K562 (cell line): Measurements from ENCODE around the gene DCST1.
"Not testable (repeated sequence)": the region's sequence is repeated elsewhere in the genome, so short reads cannot be mapped to it uniquely, and the experiment has no call there.

Source experiments
- KAT7 ChIP-seq: sonication (generic); formaldehyde crosslinking; IDR thresholded peaks from 2 replicates; pipeline ENCODE4 v1.8.0; 2022; ENCODE audit warnings: missing genetic modification reagents, mild to moderate bottlenecking, borderline replicate concordance
- TF ChIP-seq, protein P1 (sequence below), 3 experiments: IDR thresholded peaks in 2 of 3; conservative IDR thresholded peaks in 1 of 3; 2 replicates each; pipeline ENCODE4 v1.5.1; 2011 to 2012; ENCODE audit warnings: low read length in 3 of 3, mild to moderate bottlenecking in 3 of 3, control low read depth in 2 of 3, improper control_type of control experiment in 1 of 3, inconsistent platforms in 1 of 3, low read depth in 1 of 3, mixed read lengths in 1 of 3, moderate library complexity in 1 of 3; ENCODE audit not compliant: insufficient read depth in 2 of 3

DNA sequence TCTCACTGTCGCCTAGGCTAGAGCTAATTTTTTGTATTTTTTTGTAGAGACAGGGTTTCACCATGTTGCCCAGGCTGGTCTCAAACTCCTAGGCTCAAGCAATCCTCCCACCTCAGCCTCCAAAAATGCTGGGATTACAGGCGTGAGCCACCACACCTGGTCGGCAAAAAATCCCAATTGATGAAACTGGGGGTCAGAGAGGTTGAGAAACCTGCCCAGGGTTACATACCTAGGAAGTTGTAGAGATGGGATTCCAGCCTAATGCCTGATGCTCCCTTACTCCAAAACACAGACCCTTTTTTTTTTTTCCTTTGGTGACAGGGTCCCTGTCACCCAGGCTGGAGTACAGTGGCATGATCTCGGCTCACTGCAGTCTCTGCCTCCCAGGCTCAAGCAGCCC is 46.9 kb upstream of the DCST1 start:
- TF ChIP-seq, protein P1, sequence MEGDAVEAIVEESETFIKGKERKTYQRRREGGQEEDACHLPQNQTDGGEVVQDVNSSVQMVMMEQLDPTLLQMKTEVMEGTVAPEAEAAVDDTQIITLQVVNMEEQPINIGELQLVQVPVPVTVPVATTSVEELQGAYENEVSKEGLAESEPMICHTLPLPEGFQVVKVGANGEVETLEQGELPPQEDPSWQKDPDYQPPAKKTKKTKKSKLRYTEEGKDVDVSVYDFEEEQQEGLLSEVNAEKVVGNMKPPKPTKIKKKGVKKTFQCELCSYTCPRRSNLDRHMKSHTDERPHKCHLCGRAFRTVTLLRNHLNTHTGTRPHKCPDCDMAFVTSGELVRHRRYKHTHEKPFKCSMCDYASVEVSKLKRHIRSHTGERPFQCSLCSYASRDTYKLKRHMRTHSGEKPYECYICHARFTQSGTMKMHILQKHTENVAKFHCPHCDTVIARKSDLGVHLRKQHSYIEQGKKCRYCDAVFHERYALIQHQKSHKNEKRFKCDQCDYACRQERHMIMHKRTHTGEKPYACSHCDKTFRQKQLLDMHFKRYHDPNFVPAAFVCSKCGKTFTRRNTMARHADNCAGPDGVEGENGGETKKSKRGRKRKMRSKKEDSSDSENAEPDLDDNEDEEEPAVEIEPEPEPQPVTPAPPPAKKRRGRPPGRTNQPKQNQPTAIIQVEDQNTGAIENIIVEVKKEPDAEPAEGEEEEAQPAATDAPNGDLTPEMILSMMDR (IDR thresholded peaks at IDR 0.05 in 2 of 3, conservative IDR thresholded peaks at IDR 0.05 in 1 of 3; ENCODE audit: insufficient read depth in 2 of 3, low read depth in 1 of 3, low read length in 3 of 3), result not testable (repeated sequence)
- TF ChIP-seq KAT7 (CRISPR knock-in tag), result not testable (repeated sequence)
